Activated naive CD8-positive, alpha-beta T cell treated with anti-CD3 and anti-CD28 coated beads, Interleukin-2, amount 10 ng/mL, durations not matched to agents 7 days and 5 days (primary cell): ENCODE data around the gene PSPH. TPM values are rescaled to one million over a fixed set of nuclear protein-coding genes. Genes with fewer than 3 reads are reported as not detected.
"Not testable (repeated sequence)": the region's sequence is repeated elsewhere in the genome, so short reads cannot be mapped to it uniquely, and the experiment has no call there.

Source experiments
- ATAC-seq: fragments of 150-1000 bp; cut with Tn5 transposase; one replicate; pipeline ENCODE4 v1.10.0; 2021; ENCODE audit warnings: low read depth, moderate library complexity
- POLR2A ChIA-PET: fragments of 350-600 bp; sonication (Branson Sonifier 250); formaldehyde crosslinking; loops from one replicate; lab custom pipeline; 2021; ENCODE audit warnings: antibody characterized with exemption; lab: Charles Lee
- DNase-seq: peaks from one replicate; pipeline ENCODE4 v3.0.0; 2021
- H3K27ac Mint-ChIP-seq: one replicate; pipeline ENCODE4 v1.8.0; 2022; ENCODE audit warnings: mild to moderate bottlenecking, mixed read lengths
- H3K27me3 Mint-ChIP-seq: one replicate; pipeline ENCODE4 v1.8.0; 2022; ENCODE audit warnings: mild to moderate bottlenecking, moderate library complexity, mixed read lengths
- H3K36me3 Mint-ChIP-seq: one replicate; pipeline ENCODE4 v1.8.0; 2021; ENCODE audit warnings: mild to moderate bottlenecking, mixed read lengths
- H3K4me1 Mint-ChIP-seq: one replicate; pipeline ENCODE4 v1.8.0; 2021; ENCODE audit warnings: mixed read lengths
- H3K4me3 Mint-ChIP-seq: one replicate; pipeline ENCODE4 v1.8.0; 2022; ENCODE audit warnings: mild to moderate bottlenecking, moderate library complexity, mixed read lengths
- H3K9me3 Mint-ChIP-seq: one replicate; pipeline ENCODE4 v1.8.0; 2021; ENCODE audit warnings: mixed read lengths
- total RNA-seq, 2 experiments: library from RNA; stranded (reverse); gene quantifications; one replicate each; pipeline ENCODE4 v1.2.3, GENCODE V29; 2021

PSPH gene
- 10 to 100 TPM in 1 of 2 experiments, 1 to 10 TPM in 1; 7.9 to 10.1 TPM for total RNA-seq

GRCh38 chr7:56051339-56052191 lies at the start of gene PSPH, which contains the start of gene CCT6A:
TSS of gene PSPH (minus strand) at chr7:56051444. CDS start at chr7:56021212, 30,232 bp downstream.
TSS of gene CCT6A (plus strand) at chr7:56051765. CDS start at chr7:56051849, 84 bp downstream.
- peak; percentile 92 for DNase-seq
- peak within 1 kb of the TSS; percentile 95 for H3K27ac Mint-ChIP-seq
- H3K4me3 Mint-ChIP-seq: peak within 1 kb of the TSS; percentile 100
- peaks cover 18% of the 10 kb centered on the region for H3K36me3 Mint-ChIP-seq
- no peaks in the 10 kb centered on the region for H3K9me3 Mint-ChIP-seq
- H3K4me1 Mint-ChIP-seq: peaks cover 33% of the 10 kb centered on the region
- H3K27me3 Mint-ChIP-seq: no peaks in the 10 kb centered on the region
- ATAC-seq: peak; percentile 93
- POLR2A ChIA-PET: interaction anchor here (0.5 to 1.7 kb wide), 8 partner anchors 12 to 164 kb away, joined by 3 to 48 read pairs (median 3); partner anchors contain the start of genes CHCHD2, SUMF2 and ZNF713

GRCh38 chr7:56099653-56100052 lies 48.4 kb upstream of the PSPH start:
- DNase-seq: no peak
- POLR2A ChIA-PET: no interaction called here
- ATAC-seq: no peak
- H3K27me3 Mint-ChIP-seq: no peaks in the 10 kb centered on the region
- no peak overlapping the region for H3K4me3 Mint-ChIP-seq
- H3K36me3 Mint-ChIP-seq: peaks cover 28% of the 10 kb centered on the region
- no peaks in the 10 kb centered on the region for H3K9me3 Mint-ChIP-seq
- H3K27ac Mint-ChIP-seq: no peak overlapping the region
- H3K4me1 Mint-ChIP-seq: peaks cover 7% of the 10 kb centered on the region

GRCh38 chr7:56098187-56099008 lies 47.2 kb upstream of the PSPH start:
- not testable (repeated sequence) for H3K4me1 Mint-ChIP-seq, DNase-seq, ATAC-seq, H3K9me3 Mint-ChIP-seq, H3K4me3 Mint-ChIP-seq, H3K27me3 Mint-ChIP-seq, H3K27ac Mint-ChIP-seq
- H3K36me3 Mint-ChIP-seq: peaks cover 25% of the 10 kb centered on the region
- POLR2A ChIA-PET: interaction anchor here (0.7 to 1.1 kb wide), 2 partner anchors 47 to 440 kb away, joined by 3 read pairs; partner anchors contain the start of genes CCT6A and PSPH

- no peak overlapping the region for H3K4me3 Mint-ChIP-seq
- ATAC-seq (no peak), DNase-seq (no peak)
- no peak overlapping the region for H3K27ac Mint-ChIP-seq
- H3K36me3 Mint-ChIP-seq: peaks cover 23% of the 10 kb centered on the region
- H3K4me1 Mint-ChIP-seq: peaks cover 3% of the 10 kb centered on the region
- POLR2A ChIA-PET: interaction anchor here (1.1 kb wide), 1 partner anchor 46 kb away, joined by 3 read pairs; the partner anchor contains the start of genes CCT6A and PSPH
- no peaks in the 10 kb centered on the region for H3K27me3 Mint-ChIP-seq
- H3K9me3 Mint-ChIP-seq: no peaks in the 10 kb centered on the region
These were observed 46.5 kb upstream of the PSPH start for GRCh38 chr7:56097700-56098099.

- ATAC-seq: no peak
- DNase-seq: no peak
- Mint-ChIP-seq H3K36me3 (peaks cover 10% of the 10 kb centered on the region), H3K27ac (no peak within 1 kb of the TSS), H3K27me3 (no peaks in the 10 kb centered on the region), H3K9me3 (no peaks in the 10 kb centered on the region), H3K4me3 (no peak within 1 kb of the TSS), H3K4me1 (peaks cover 3% of the 10 kb centered on the region)
- POLR2A ChIA-PET: interaction anchor here (1.0 kb wide), 1 partner anchor 29 kb away, joined by 6 read pairs; the partner anchor contains the start of gene SUMF2
These were observed 41.7 kb upstream of the PSPH start, which contains the start of gene PHKG1 for GRCh38 chr7:56092789-56093531. TSS of gene PHKG1 (minus strand) at chr7:56092952. CDS start at chr7:56088941, 4,011 bp downstream.

- H3K9me3 Mint-ChIP-seq, ATAC-seq, DNase-seq, H3K36me3 Mint-ChIP-seq, H3K4me3 Mint-ChIP-seq, H3K27me3 Mint-ChIP-seq, H3K27ac Mint-ChIP-seq, H3K4me1 Mint-ChIP-seq: not testable (repeated sequence)
- POLR2A ChIA-PET: interaction anchor here (1.0 kb wide), 1 partner anchor 28 kb away, joined by 6 read pairs; the partner anchor contains the start of gene SUMF2
These were observed 41.1 kb upstream of the PSPH start for GRCh38 chr7:56092388-56092787.

GRCh38 chr7:56091591-56091990 lies 40.3 kb upstream of the PSPH start:
- Mint-ChIP-seq H3K9me3 (no peaks in the 10 kb centered on the region), H3K27ac (no peak overlapping the region), H3K36me3 (peaks cover 7% of the 10 kb centered on the region), H3K4me1 (peaks cover 3% of the 10 kb centered on the region), H3K27me3 (no peaks in the 10 kb centered on the region), H3K4me3 (no peak overlapping the region)
- POLR2A ChIA-PET: no interaction called here
- DNase-seq (no peak), ATAC-seq (no peak)

- DNase-seq (no peak), ATAC-seq (no peak)
- Mint-ChIP-seq H3K27ac (no peak overlapping the region), H3K4me3 (no peak overlapping the region), H3K36me3 (peaks cover 4% of the 10 kb centered on the region), H3K4me1 (no peaks in the 10 kb centered on the region), H3K27me3 (no peaks in the 10 kb centered on the region), H3K9me3 (no peaks in the 10 kb centered on the region)
- POLR2A ChIA-PET: interaction anchor here (0.7 kb wide), 1 partner anchor 123 kb away, joined by 5 read pairs; no protein-coding TSS in a partner anchor
These were observed 36.2 kb upstream of the PSPH start for GRCh38 chr7:56087445-56087844.

GRCh38 chr7:56086761-56087160 lies 35.5 kb upstream of the PSPH start:
- POLR2A ChIA-PET: no interaction called here
- Mint-ChIP-seq H3K9me3 (no peaks in the 10 kb centered on the region), H3K27me3 (no peaks in the 10 kb centered on the region), H3K4me1 (no peaks in the 10 kb centered on the region), H3K4me3 (no peak overlapping the region), H3K27ac (no peak overlapping the region), H3K36me3 (peaks cover 4% of the 10 kb centered on the region)
- ATAC-seq: no peak
- no peak for DNase-seq

GRCh38 chr7:56083150-56083785 lies 32.0 kb upstream of the PSPH start:
- DNase-seq (no peak), ATAC-seq (no peak)
- no peaks in the 10 kb centered on the region for H3K4me1 Mint-ChIP-seq
- POLR2A ChIA-PET: no interaction called here
- H3K36me3 Mint-ChIP-seq: peaks cover 4% of the 10 kb centered on the region
- no peak overlapping the region for H3K27ac Mint-ChIP-seq
- no peak overlapping the region for H3K4me3 Mint-ChIP-seq
- no peaks in the 10 kb centered on the region for H3K27me3 Mint-ChIP-seq
- no peaks in the 10 kb centered on the region for H3K9me3 Mint-ChIP-seq

- Mint-ChIP-seq H3K9me3 (no peaks in the 10 kb centered on the region), H3K27ac (no peak overlapping the region), H3K27me3 (no peaks in the 10 kb centered on the region), H3K36me3 (peaks cover 4% of the 10 kb centered on the region), H3K4me3 (no peak overlapping the region), H3K4me1 (no peaks in the 10 kb centered on the region)
- no peak for ATAC-seq
- DNase-seq: peak; percentile 20
- POLR2A ChIA-PET: interaction anchor here (0.7 kb wide), 1 partner anchor 18 kb away, joined by 3 read pairs; the partner anchor contains the start of gene SUMF2
These were observed 30.5 kb upstream of the PSPH start for GRCh38 chr7:56081626-56082340.
